ENCODE data around the gene KRTAP5-3.
"Not testable (repeated sequence)": the region's sequence is repeated elsewhere in the genome, so short reads cannot be mapped to it uniquely, and the experiment has no call there.

Gene KRTAP5-3

DNA sequence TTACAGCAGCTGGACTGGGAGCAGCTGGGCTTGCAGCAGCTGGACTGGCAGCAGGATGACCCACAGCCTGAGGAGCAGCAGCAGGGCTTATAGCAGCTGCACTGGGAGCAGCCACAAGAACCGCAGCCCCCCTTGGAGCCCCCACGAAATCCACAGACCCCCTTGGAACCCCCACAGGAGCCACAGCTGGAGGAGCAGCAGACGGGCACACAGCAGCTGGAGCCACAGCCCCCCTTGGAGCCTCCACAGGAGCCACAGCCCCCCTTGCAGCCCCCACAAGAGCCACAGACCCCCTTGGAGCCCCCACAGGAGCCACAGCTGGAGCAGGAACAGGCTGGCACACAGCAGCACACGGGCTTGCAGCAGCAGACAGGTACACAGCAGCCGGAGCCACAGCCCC, 362 bp downstream of the KRTAP5-3 start:
- DNase-seq (ENCODE audit: low read depth), result not testable (repeated sequence)

DNA sequence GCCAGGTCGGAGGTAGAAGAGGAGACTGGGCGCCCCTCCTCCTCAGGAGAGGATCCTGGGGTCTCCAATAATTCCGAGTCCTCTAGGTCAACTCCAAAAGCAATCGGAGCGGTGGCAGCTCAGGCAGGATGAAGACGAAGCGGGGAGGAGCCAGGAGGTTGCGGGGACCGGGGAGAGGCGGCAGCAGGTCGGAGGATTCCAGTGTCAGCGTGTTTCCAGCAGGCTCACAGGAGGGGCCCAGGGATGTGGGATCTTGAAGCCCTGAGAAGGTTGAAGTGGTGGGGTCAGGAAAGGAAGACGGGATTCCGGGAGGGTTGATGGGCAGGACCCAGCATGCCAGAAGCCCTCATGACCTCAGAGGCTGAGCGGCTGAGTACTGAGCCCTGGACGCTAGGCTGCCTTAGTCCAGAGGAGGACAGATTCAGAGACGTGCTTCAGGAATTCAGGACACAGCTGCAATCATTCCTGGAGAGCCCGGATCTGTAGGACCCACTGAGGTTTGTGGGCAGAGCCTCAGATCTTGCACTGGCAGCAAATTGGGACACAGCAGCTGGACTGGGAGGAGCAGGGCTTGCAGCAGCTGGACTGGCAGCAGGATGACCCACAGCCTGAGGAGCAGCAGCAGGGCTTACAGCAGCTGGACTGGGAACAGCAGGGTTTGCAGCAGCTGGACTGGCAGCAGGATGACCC, 962 bp downstream of the KRTAP5-3 start:
- DNase-seq (ENCODE audit: low read depth), result not testable (repeated sequence)

DNA sequence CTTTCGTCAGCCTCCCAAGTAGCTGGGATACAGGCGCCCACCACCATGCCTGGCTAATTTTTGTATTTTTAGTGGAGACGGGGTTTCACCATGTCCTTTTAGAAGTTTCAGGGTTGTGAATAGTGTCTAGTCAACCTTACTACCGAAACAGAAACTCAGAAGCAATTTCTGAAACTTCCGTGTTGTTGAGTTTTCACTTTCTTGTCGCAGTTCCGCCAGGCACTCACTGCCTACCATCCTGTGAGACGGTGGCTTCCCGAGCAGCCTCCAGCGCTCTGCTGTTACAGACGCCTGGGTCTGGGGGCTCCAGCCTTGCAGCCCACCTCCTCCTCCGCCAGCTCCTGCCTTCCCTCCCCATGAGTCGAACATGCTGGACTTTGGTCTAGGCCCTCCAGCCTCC, 2.3 kb downstream of the KRTAP5-3 start:
- not testable (repeated sequence) for DNase-seq (ENCODE audit: low read depth)

DNA sequence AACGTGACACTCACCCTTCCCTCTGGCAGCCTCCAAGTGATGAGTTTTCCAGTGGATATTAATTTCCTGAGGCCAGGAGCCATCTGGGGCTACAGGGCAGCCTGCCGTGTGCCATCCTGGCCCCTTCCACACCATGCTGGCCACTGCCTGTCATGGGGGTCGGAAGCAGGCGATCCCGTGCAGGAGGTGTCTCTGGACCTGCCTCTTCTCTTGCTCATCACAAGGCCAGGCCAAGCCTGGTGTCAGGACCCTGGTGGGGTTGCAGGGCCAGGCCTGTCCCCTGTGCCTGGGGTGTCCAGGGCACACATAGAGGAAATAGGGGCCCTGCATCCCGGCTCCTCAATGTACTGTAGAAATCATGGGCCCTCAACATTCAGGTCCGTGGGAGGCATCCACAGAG, 3.6 kb downstream of the KRTAP5-3 start:
- DNase-seq (ENCODE audit: low read depth), result no peak

DNA sequence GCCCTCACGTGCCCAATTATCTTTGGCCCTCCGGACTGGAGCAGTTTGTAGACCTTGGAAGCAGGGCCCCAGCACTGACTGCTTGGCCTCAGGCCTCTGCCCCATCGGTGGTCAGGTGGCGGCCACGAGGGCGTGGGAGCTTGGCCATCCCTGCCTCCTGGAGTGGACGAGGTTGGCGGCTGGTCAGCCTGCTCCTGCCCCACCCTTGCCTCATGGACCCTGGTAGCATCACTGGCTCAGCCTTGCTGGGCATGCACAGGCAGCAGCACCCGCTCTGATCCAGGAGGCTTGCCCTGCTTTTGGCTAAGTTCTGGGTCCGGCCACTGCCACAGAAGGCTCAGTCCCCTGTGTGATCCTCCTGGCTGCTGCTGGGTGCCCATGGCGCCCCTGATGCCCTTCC, 4.1 kb downstream of the KRTAP5-3 start:
- no peak for DNase-seq (ENCODE audit: low read depth)

DNA sequence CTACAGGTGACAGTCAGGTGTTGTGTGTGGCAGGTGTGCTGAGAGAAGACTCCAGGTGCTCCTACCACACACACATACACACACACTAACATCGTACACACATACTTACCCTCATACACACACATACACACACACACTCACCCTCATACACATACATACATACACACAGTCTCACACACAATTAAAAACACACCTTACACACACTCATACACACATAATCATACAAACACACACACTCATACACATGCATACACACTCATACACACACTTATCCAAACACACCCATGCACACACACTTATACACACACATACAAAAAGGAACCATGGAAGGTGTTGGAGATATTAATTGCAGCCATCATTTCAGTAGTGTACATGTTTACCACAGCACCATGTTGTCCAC, 4.6 kb downstream of the KRTAP5-3 start:
- DNase-seq (ENCODE audit: low read depth), result no peak

DNA sequence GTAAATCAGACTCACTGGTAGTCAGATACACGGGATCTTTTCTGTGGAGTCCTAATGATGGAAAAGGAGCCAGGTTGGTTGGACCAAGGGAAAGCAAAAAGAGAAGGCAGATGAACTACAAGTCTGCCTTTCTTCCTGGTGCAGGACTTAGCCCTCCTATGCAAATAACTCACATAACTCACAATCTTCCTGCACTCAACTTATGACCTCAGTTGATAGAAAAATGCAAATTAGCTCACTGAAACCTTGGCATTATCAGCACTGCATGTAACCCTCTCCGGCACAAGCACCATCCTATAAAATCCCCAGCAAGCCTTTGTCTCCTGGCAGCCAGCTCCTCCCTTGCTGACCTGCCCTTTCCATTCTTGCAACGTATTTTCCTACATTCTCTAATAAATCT, 6.6 kb downstream of the KRTAP5-3 start:
- not testable (repeated sequence) for DNase-seq (ENCODE audit: low read depth)

DNA sequence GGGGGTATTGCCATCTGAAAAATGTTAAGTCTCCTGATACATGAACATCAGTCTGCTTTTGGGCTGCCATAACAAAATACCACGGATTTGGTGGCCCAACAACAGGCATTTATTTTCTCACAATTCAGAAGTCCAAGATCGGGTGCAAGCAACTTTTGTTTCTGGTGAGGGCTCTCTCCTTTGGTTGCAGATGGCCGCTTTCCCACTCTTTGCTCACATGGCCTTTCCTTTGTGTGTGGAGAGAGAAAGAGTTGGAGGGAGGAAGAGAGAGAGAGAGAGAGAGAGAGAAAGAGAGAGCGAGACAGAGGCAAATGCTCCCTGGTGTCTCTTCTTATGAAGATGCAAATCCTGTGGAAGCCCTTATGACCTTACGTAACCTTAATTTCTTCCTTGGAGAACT, 7.6 kb downstream of the KRTAP5-3 start:
- no peak for DNase-seq (ENCODE audit: low read depth)

DNA sequence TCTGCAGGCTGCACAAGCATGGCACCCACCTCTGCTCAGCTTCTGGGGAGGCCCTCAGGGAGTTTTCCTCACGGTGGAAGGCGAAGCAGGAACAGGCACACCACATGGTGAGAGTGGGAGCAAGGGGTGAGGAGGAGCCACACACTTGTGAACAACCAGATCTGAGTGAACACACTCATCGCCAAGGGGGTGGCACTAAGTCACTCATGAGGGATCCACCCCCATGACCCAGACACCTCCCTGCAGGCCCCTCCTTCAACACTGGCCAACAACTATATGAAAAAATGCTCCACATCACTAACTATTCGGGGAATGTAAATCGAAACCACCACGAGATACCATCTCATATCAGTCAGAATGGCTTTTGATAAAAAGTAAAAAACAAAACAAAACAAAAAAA, 9.4 kb downstream of the KRTAP5-3 start:
- DNase-seq (ENCODE audit: low read depth), result no peak

DNA sequence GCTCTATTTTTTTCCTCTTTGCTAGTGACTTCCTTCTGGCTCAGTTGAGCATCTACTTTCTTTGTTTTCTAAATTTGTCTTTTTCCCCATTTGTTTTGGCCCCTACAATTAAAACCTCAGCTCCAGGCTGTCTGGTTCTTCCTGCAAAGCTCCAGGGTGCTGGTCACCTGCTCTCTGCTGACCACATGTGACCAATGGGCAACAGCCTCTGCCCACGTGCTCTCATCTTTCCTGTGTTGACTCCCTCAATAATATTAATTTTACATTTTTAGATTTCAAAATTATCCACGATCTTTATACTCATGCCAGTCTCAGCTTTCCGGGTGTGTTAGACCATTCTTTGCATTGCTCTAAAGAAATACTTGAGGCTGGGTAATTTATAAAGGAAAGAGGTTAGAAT, 9.9 kb downstream of the KRTAP5-3 start:
- not testable (repeated sequence) for DNase-seq (ENCODE audit: low read depth)

DNA sequence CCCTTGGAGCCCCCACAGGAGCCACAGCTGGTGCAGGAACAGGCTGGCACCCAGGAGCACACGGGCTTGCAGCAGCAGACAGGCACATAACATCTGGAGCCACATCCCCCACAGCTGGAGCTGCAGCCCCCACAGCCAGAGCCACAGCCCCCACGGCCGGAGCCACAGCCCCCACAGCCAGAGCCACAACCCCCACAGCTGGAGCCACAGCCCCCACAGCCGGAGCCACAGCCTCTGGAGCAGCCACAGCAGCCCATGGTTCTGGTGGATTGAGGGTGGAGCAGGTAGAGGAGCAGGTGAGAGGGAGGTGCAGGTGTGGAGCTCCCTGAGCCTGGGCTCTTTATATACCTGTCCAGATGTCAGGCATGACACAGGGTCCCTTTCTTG, 10.3 kb downstream of the KRTAP5-3 start, which contains the start of gene KRTAP5-2:
KRTAP5-2 (minus strand) TSS at position 301 of the 387 bp plus-strand sequence; CDS start at position 257, 44 bp downstream.
- DNase-seq (ENCODE audit: low read depth), result no peak

DNA sequence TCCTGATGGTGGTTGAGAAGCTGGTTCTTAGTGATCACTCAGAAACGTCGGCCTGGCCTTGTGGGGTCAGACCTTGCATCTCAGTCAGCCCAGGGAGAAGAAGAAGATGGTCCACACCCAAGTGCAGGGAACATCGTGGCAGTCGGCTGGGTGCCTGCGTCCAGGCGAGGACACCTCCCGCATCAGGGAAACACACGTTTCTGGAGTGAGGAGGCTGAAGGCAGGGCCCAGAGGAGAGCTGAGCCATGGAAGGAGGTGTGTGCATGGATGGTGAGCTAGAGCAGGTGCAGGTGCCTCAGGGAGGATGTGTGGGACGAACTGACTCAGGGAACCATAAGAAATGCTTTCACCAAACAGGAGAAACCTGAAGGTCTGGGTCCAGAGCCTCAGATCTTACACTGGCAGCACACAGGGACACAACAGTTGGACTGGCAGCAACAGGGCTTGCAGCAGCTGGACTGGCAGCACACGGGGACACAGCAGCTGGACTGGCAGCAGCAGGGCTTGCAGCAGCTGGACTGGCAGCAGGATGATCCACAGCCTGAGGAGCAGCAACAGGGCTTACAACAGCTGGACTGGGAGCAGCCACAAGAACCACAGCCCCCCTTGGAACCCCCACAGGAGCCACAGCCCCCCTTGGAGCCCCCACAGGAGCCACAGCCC, 10.8 kb downstream of the KRTAP5-3 start:
- DNase-seq (ENCODE audit: low read depth), result no peak

DNA sequence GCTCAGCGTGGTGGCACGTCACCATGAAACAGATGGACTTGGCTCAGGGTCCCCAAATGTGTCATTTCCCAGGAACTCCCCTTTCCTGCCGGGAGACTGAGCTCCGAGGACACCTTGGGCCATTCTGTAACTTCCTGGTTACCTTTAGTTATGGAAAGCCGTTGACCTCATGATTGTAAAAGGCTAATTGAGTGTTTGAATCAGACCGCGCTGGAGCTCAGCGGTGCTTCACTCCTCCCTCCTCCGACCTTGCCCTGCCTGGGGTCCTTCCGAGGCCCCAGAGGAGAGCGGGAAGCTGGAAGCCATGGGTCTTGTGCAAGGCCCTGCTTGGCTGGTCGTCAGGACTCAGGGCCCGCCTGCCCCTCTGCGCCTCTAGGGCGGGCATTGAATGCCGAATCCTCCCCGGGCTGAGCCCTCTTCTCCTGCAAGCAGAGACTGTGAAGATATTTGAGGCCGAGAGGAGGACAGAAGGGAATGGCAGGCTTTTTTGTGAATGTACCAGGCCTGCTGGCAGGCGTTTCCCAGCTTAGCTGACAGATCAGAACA, 11.6 kb downstream of the KRTAP5-3 start:
- DNase-seq (ENCODE audit: low read depth), result not testable (repeated sequence)

DNA sequence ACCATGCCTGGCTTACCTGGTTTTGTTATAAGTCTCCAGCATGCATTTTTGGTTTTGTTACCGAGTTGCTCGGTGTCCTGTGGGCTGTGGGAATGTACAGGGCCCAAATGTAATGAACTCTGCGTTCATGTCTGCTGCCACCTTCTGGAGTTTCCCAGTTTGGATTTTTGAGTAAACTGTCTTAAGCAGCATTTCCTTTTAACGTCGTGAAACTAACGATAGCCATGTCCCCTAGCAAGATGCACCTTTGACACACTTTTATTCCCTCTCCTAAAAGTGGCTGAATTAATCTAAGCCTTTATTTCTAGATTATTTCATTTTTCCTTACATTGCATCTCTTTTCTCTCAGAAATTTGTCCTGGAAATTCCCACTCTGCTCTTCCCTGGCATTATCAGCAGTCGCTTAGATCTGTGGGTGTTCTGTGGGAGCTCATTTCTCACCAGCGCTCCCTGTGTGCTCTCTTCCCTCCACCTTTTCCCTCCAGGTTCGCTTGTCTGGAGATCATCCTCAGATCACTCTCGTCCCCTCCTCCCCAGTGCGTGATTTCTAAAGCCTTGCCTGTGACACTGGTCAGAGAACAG, 12.2 kb downstream of the KRTAP5-3 start:
- DNase-seq (ENCODE audit: low read depth), result not testable (repeated sequence)

DNA sequence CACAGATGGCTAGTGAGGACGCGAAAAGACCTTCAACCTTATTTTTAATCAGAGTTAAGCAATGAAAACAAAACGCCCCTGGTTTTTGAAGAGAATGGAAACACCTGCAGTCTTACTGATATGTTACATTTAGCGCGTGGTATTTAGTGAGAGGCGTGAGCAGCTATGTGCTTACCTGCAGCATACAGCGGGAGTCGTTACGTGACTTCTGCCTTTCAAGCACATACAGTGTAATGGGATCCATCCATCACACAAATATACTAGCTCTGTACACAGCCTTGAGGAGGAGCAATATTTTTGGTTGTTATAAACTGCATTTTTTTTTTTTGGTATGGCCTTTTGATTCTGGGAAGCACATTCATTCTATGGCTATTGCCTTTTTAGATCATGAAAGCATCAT, 15.6 kb downstream of the KRTAP5-3 start:
- no peak for DNase-seq (ENCODE audit: low read depth)

DNA sequence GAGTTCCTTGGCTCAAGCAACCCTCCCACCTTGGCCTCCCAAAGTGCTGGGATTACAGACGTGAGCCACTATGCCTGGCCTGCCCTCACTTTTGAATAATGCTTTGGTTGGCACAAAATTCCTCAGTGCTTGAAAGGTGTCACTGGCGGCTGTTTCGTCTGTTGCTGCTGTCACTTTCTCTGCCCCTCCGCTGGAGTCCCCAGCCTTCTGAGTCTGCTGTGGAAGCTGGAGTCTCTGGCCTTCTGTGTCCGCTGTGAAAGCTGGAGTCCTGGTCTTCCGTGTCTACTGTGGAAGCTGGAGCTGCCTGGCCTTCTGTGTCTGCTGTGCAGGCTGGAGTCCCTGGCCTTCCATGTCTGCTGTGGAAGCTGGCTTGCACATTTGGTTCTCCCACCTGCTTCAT, 18.3 kb downstream of the KRTAP5-3 start:
- no peak for DNase-seq (ENCODE audit: low read depth)

DNA sequence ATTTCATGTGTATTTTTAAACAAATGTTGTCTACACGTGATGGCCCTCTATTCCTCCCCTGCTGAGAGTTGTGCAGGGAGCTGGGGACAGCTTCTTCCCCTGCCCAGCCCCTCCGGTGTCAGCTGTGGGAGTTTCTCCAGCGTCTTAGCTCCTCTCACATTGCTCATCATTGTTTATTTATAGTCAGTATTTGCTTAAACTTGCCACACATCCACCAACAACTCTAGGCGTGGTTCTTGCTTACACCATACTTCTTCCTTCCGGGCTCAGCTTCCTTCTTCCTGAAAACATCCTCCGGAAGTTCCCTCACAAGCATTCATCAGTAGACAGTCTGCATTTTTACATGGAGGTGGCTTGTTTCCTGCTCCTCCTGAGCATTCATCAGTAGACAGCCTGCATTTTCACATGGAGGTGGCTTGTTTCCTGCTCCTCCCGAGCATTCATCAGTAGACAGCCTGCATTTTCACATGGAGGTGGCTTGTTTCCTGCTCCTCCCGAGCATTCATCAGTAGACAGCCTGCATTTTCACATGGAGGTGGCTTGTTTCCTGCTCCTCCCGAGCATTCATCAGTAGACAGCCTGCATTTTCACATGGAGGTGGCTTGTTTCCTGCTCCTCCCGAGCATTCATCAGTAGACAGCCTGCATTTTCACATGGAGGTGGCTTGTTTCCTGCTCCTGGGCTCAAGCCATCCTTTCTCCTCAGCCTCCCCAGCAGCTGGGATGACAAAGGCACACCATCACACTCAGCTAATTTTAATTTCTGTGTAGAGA, 18.9 kb downstream of the KRTAP5-3 start:
- not testable (repeated sequence) for DNase-seq (ENCODE audit: low read depth)

DNA sequence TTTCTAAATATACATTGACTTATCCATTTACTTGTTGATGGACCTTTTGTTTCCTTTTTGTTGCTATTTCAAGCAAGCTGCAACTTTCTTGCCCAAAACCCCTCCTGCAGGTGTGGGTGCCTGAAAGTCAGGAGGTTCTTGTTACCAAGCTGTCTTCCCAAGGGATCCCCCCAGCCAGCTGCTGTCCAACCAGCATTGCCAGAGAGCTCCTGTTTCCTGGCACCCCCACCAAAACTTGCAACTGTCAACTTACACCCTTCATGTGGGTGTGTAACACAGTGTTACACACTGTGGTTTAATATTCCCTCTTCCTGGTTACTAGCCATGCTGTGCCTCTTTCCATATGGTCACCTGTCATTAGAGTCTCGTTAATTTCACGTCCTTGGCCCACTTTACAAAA, 21.6 kb downstream of the KRTAP5-3 start:
- DNase-seq (ENCODE audit: low read depth), result no peak

DNA sequence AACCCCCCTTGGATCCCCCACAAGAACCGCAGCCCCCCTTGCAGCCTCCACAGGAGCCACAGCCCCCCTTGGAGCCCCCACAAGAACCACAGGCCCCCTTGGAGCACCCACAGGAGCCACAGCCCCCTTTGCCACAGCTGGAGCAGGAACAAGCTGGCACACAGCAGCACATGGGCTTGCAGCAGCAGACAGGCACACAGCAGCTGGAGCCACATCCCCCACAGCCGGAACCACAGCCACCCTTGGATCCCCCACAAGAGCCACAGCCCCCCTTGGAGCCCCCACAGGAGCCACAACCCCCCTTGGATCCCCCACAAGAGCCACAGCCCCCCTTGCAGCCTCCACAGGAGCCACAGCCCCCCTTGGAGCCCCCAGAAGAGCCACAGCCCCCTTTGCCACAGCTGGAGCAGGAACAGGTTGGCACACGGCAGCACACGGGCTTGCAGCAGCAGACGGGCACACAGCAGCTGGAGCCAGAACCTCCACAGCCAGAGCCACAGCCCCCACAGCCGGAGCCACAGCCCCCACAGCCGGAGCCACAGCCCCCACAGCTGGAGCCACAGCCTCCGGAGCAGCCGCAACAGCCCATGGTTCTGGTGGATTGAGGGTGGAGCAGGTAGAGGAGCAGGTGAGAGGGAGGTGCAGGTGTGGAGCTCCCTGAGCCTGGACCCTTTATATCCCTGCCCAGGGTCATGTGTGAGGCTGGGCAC, 23.4 kb downstream of the KRTAP5-3 start, which contains the start of gene KRTAP5-1:
KRTAP5-1 (minus strand) TSS at position 623 of the 710 bp plus-strand sequence; CDS start at position 589, 34 bp downstream.
- DNase-seq (ENCODE audit: low read depth), result not testable (repeated sequence)

DNA sequence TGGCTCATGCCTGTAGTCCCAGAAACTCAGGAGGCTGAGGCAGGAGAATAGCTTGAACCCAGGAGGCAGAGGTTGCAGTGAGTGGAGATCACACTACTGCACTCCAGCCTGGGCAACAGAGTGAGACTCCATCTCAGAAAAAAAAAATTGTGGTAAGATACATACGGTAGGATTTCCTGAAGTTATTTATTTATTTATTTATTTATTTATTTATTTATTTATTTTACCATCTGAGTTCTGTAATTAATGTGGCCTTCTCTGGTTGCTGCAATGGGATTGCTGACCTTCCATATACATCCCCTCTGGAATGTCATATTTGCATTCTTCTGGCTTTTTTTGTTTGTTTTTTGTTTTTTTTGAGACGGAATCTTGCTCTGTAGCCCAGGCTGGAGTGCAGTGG, 25.4 kb downstream of the KRTAP5-3 start:
- DNase-seq (ENCODE audit: low read depth), result not testable (repeated sequence)

DNA sequence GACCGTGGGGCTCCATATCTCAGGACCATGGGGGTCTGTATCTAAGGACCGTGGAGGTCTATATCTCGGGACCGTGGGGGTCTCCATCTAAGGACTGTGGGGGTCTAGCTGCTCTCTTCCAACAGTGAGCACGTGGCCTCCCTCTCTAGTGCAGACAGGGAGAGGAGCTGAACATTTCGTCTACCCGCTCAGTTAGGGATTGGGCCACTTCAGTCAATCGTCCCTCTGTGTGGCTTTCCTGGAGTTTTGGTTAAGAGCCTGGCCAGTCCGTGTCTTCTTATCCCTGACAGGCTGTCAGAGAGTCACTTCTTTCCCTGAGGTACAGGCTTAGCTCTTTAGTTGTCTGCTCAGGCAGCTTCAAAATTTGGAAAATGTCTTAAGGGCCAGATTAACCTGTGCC, 26.3 kb downstream of the KRTAP5-3 start:
- no peak for DNase-seq (ENCODE audit: low read depth)
